A549 (cell line): ENCODE results near the gene KRTAP4-12. TPM values are rescaled to one million over a fixed set of nuclear protein-coding genes. Genes with fewer than 3 reads are reported as not detected.
A peak's percentile ranks its signal among the peaks of the same experiment; 100 is the strongest.

ENCODE experiments used
- ATAC-seq, 2 experiments: fragments of 200-7000 bp in 1 of 2; fragments of >200 bp in 1 of 2; cut with Nextera tagmentation in 1 of 2; cut with Tn5 transposase in 1 of 2; 3 replicates each; pipeline versions ENCODE4 v1.8.0 to v1.9.1; 2018 to 2020; ENCODE audit warnings: mild to moderate bottlenecking in 1 of 2, moderate library complexity in 1 of 2
- CTCF ChIA-PET: fragments of 300-600 bp; sonication (Branson Sonifier 250); formaldehyde crosslinking; extraction: SDS; loops from one replicate; lab custom pipeline; 2021; ENCODE audit warnings: antibody characterized with exemption, inconsistent platforms; lab: Yijun Ruan, JAX
- POLR2A ChIA-PET: fragments of 350-600 bp; formaldehyde crosslinking; extraction: SDS; loops from one replicate; lab custom pipeline; 2021; ENCODE audit warnings: antibody characterized with exemption, inconsistent platforms; lab: Yijun Ruan, JAX
- DNase-seq, 2 experiments: peaks; one replicate each; pipeline versions ENCODE4 v3.0.0 to v3.0.0-alpha.2; 2011 to 2016; ENCODE audit warnings: low read depth in 1 of 2, low spot score in 1 of 2
- FAIRE-seq: peaks from 2 replicates; lab custom pipeline; 2011; peaks lifted over from hg19 to GRCh38; lab: Jason Lieb, UNC
- H3K27ac ChIP-seq, 2 experiments: fragments of >200 bp; sonication (Bioruptor Twin); formaldehyde crosslinking; 3 replicates each; pipeline ENCODE4 v1.5.1; 2016 to 2017
- H3K4me1 ChIP-seq: fragments of >200 bp; sonication (Bioruptor Twin); formaldehyde crosslinking; 3 replicates; pipeline ENCODE4 v1.6.1; 2016
- H3K4me2 ChIP-seq: fragments of >200 bp; sonication (Bioruptor Twin); formaldehyde crosslinking; 3 replicates; pipeline ENCODE4 v1.6.1; 2016
- H3K4me3 ChIP-seq: fragments of >200 bp; sonication (Bioruptor Twin); formaldehyde crosslinking; 3 replicates; pipeline ENCODE4 v1.5.1; 2016
- H3K9me3 ChIP-seq: fragments of >200 bp; sonication (Bioruptor Twin); formaldehyde crosslinking; 3 replicates; pipeline ENCODE4 v1.6.1; 2016
- CBX2 ChIP-seq: fragments of 200-600 bp; sonication (generic); IDR thresholded peaks from 2 replicates; pipeline ENCODE4 v1.6.1; 2016; ENCODE audit warnings: low read depth, mild to moderate bottlenecking, borderline replicate concordance
- CHD4 ChIP-seq: fragments of 200-600 bp; sonication (generic); IDR thresholded peaks from 2 replicates; pipeline ENCODE4 v1.6.1; 2016; ENCODE audit warnings: antibody characterized with exemption, mild to moderate bottlenecking, borderline replicate concordance
- CTCF ChIP-seq: fragments of >200 bp; sonication (Bioruptor Twin); formaldehyde crosslinking; IDR thresholded peaks from 3 replicates; pipeline ENCODE4 v1.5.1; 2016
- EHF ChIP-seq: fragments of 250-450 bp; sonication (Bioruptor Pico); IDR thresholded peaks from 2 replicates; pipeline ENCODE4 v1.5.0; 2020; ENCODE audit warnings: mild to moderate bottlenecking
- FOSB ChIP-seq: fragments of 250-450 bp; sonication (Bioruptor Pico); IDR thresholded peaks from 2 replicates; pipeline ENCODE4 v1.5.0; 2020; ENCODE audit warnings: mild to moderate bottlenecking, moderate library complexity
- FOSL2 ChIP-seq, 2 experiments: fragments of 450-650 bp in 1 of 2; fragments of >200 bp in 1 of 2; sonication (Bioruptor Twin) in 1 of 2; formaldehyde crosslinking; IDR thresholded peaks; 2 replicates each; pipeline versions ENCODE4 v1.5.0 to v1.6.1; 2016 to 2020; ENCODE audit warnings: mild to moderate bottlenecking in 1 of 2, moderate library complexity in 1 of 2
- HDAC2 ChIP-seq: fragments of 200-600 bp; sonication (generic); IDR thresholded peaks from 2 replicates; pipeline ENCODE4 v1.6.1; 2016
- JUNB ChIP-seq: fragments of >200 bp; sonication (Bioruptor Twin); formaldehyde crosslinking; IDR thresholded peaks from 2 replicates; pipeline ENCODE4 v1.6.1; 2016
- KDM1A ChIP-seq: fragments of 200-600 bp; sonication (generic); IDR thresholded peaks from 2 replicates; pipeline ENCODE4 v1.6.1; 2016; ENCODE audit warnings: low read depth, mild to moderate bottlenecking
- MAFK ChIP-seq: fragments of 450-650 bp; IDR thresholded peaks from 2 replicates; pipeline ENCODE4 v1.6.1; 2014; ENCODE audit not compliant: partially characterized antibody
- MAZ ChIP-seq: fragments of 150-350 bp; IDR thresholded peaks from 2 replicates; pipeline ENCODE4 v1.6.1; 2014; ENCODE audit warnings: antibody characterized with exemption, low read depth, low read length, borderline replicate concordance
- NPAS2 ChIP-seq: fragments of 250-450 bp; sonication (Bioruptor Pico); IDR thresholded peaks from 2 replicates; pipeline ENCODE4 v1.8.0; 2022; ENCODE audit warnings: mild to moderate bottlenecking, moderate library complexity, borderline replicate concordance
- NR3C1 ChIP-seq: fragments of >200 bp; sonication (Bioruptor Twin); formaldehyde crosslinking; IDR thresholded peaks from 3 replicates; pipeline ENCODE4 v1.6.1; 2017
- PBX3 ChIP-seq: IDR thresholded peaks from 2 replicates; pipeline ENCODE4 v1.6.1; 2012
- POLR2AphosphoS2 ChIP-seq: conservative IDR thresholded peaks from 2 replicates; pipeline ENCODE4 v1.6.1; 2012; ENCODE audit warnings: low read length, improper control_type of control experiment, inconsistent platforms
- RARB ChIP-seq: fragments of 250-450 bp; sonication (Bioruptor Pico); IDR thresholded peaks from 2 replicates; pipeline ENCODE4 v1.8.0; 2021; ENCODE audit warnings: mild to moderate bottlenecking, moderate library complexity
- RFX5 ChIP-seq: fragments of 450-650 bp; IDR thresholded peaks from 2 replicates; pipeline ENCODE4 v1.7.1; 2014; ENCODE audit warnings: antibody characterized with exemption, mild to moderate bottlenecking, moderate library complexity
- TFCP2L1 ChIP-seq: fragments of 250-450 bp; sonication (Bioruptor Pico); IDR thresholded peaks from 2 replicates; pipeline ENCODE4 v1.5.0; 2021; ENCODE audit warnings: mild to moderate bottlenecking
- USF2 ChIP-seq: fragments of 450-650 bp; IDR thresholded peaks from 2 replicates; pipeline ENCODE4 v1.6.1; 2014; ENCODE audit warnings: antibody characterized with exemption
- WGBS: methylation state at CpG from one replicate; pipeline ENCODE4 v1.1.6; 2017; ENCODE audit errors: missing lambda C conversion rate; 5-methylcytosine and 5-hydroxymethylcytosine counted together
- polyA plus RNA-seq, 4 experiments: library from polyadenylated mRNA; depleted of rRNA in 3 of 4; stranded (reverse); fragments of >200 nt; fragmentation: RNase III in 1 of 4; extraction: RNeasy Plus Mini Kit Qiagen cat#74134 plus additional on column Dnase treatment in 1 of 4; gene quantifications; 2 replicates in 3 of 4; 3 replicates in 1 of 4; pipeline ENCODE4 v1.2.3, GENCODE V29; 2011 to 2017
- TF ChIP-seq, protein P1 (sequence below): fragments of 250-450 bp; sonication (Bioruptor Pico); IDR thresholded peaks from 2 replicates; pipeline ENCODE4 v1.5.0; 2020; ENCODE audit warnings: low read depth, mild to moderate bottlenecking, moderate library complexity
- TF ChIP-seq, protein P2 (sequence below): IDR thresholded peaks from 2 replicates; pipeline ENCODE4 v1.6.1; 2012
- TF ChIP-seq, protein P3 (sequence below): fragments of >200 bp; sonication (Bioruptor Twin); formaldehyde crosslinking; IDR thresholded peaks from 2 replicates; pipeline ENCODE4 v1.6.1; 2016

The KRTAP4-12 gene
- polyA plus RNA-seq, 2 of the 4 experiments (the other 2 are of a cell fraction) = not detected

GRCh38 chr17:41131979-41132378 lies 8.0 kb upstream of the KRTAP4-12 start:
- TF ChIP-seq CTCF = no peak
- TF ChIP-seq POLR2AphosphoS2 = no peak
- TF ChIP-seq JUNB = peak; percentile 60; the same call in 1 of the 2 replicates
- peak; percentile 49; the same call in 1 of the 2 replicates for TF ChIP-seq FOSL2 (IDR thresholded peaks at IDR 0.05)
- TF ChIP-seq FOSL2 (CRISPR knock-in tag; IDR thresholded peaks at IDR 0.05) = peak; percentile 75
- TF ChIP-seq RARB (CRISPR knock-in tag) = no peak
- no peak for TF ChIP-seq CBX2
- FAIRE-seq (peak; percentile 97), ATAC-seq (no peak; a peak in 1 of 6 replicates), DNase-seq (peak in 1 of 2 experiments; percentile 27)
- POLR2A ChIA-PET = no interaction called here
- no peaks in the 10 kb centered on the region for H3K9me3 ChIP-seq
- 0 out of 3 replicates have a peak, but pooled peaks cover 6% of the 10 kb centered on the region for H3K4me1 ChIP-seq
- CTCF ChIA-PET = interaction anchor here (1.0 kb wide), 1 partner anchor 190 kb away, joined by 3 read pairs; no protein-coding TSS in a partner anchor
- 0 out of 3 replicates have a peak overlapping the region, but pooled peaks have one; percentile 7 for H3K4me2 ChIP-seq
- H3K4me3 ChIP-seq = no peak overlapping the region
- peak overlapping the region in 1 of 2 experiments; percentile 1; a peak in 1 of 6 replicates for H3K27ac ChIP-seq
- 56% methylated on average over 3 of the region's 3 CpGs for WGBS

- Histone ChIP-seq H3K4me3 (no peak overlapping the region), H3K4me2 (no peak overlapping the region), H3K27ac (no peak overlapping the region), H3K9me3 (no peaks in the 10 kb centered on the region), H3K4me1 (0 out of 3 replicates have a peak, but pooled peaks cover 6% of the 10 kb centered on the region)
- ChIA-PET POLR2A (no interaction called here), CTCF (no interaction called here)
- WGBS = 85% methylated on average over 1 of the region's 1 CpG
- TF ChIP-seq USF2 (no peak), MAFK (no peak), EHF (CRISPR knock-in tag) (no peak), TFCP2L1 (CRISPR knock-in tag) (no peak), KDM1A (no peak), PBX3 (no peak), JUNB (no peak), HDAC2 (no peak), RARB (CRISPR knock-in tag) (no peak), CTCF (no peak), NPAS2 (CRISPR knock-in tag) (no peak), FOSB (CRISPR knock-in tag) (no peak), CBX2 (no peak), RFX5 (no peak), NR3C1 (no peak), MAZ (no peak), CHD4 (no peak)
- TF ChIP-seq, protein P1, sequence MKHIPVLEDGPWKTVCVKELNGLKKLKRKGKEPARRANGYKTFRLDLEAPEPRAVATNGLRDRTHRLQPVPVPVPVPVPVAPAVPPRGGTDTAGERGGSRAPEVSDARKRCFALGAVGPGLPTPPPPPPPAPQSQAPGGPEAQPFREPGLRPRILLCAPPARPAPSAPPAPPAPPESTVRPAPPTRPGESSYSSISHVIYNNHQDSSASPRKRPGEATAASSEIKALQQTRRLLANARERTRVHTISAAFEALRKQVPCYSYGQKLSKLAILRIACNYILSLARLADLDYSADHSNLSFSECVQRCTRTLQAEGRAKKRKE (CRISPR knock-in tag) = no peak
- TF ChIP-seq, protein P2, sequence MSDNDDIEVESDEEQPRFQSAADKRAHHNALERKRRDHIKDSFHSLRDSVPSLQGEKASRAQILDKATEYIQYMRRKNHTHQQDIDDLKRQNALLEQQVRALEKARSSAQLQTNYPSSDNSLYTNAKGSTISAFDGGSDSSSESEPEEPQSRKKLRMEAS = no peak
- TF ChIP-seq, protein P3, sequence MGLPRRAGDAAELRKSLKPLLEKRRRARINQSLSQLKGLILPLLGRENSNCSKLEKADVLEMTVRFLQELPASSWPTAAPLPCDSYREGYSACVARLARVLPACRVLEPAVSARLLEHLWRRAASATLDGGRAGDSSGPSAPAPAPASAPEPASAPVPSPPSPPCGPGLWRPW = no peak
- ATAC-seq = no peak
- DNase-seq = no peak
- FAIRE-seq = peak; percentile 92
These were observed 3.4 kb upstream of the KRTAP4-12 start for GRCh38 chr17:41127371-41127770.
